ENCODE results near the gene NLGN1. TPM values are rescaled to one million over a fixed set of nuclear protein-coding genes. Genes with fewer than 3 reads are reported as not detected.
"Not testable (repeated sequence)": the region's sequence is repeated elsewhere in the genome, so short reads cannot be mapped to it uniquely, and the experiment has no call there.

The NLGN1 gene
- total RNA-seq, 1 experiment from 2014 or later: 3.2 TPM

GRCh38 chr3:174204765-174205164, 807.2 kb downstream of the NLGN1 start:
- H3K36me3 ChIP-seq: no peaks in the 10 kb centered on the region
- no peak for DNase-seq (ENCODE audit: low read depth in 1 of 2, low spot score in 2 of 2)
- no peaks in the 10 kb centered on the region for H3K27me3 ChIP-seq (replicated peaks)
- H3K4me3 ChIP-seq: no peak overlapping the region
- no peaks in the 10 kb centered on the region for H3K4me1 ChIP-seq (replicated peaks)
- H3K27ac ChIP-seq: no peak overlapping the region
- no peaks in the 10 kb centered on the region for H3K9me3 ChIP-seq (replicated peaks)

- Histone ChIP-seq H3K27me3 (replicated peaks) (no peaks in the 10 kb centered on the region), H3K4me1 (replicated peaks) (no peaks in the 10 kb centered on the region), H3K36me3 (no peaks in the 10 kb centered on the region), H3K9me3 (replicated peaks) (no peaks in the 10 kb centered on the region), H3K27ac (no peak overlapping the region), H3K4me3 (no peak overlapping the region)
- DNase-seq (ENCODE audit: low read depth in 1 of 2, low spot score in 2 of 2): no peak
Observed at GRCh38 chr3:174206607-174207192, 809.2 kb downstream of the NLGN1 start.

- DNase-seq (ENCODE audit: low read depth in 1 of 2, low spot score in 2 of 2): no peak
- Histone ChIP-seq H3K9me3 (replicated peaks) (no peaks in the 10 kb centered on the region), H3K4me3 (no peak overlapping the region), H3K36me3 (no peaks in the 10 kb centered on the region), H3K4me1 (replicated peaks) (no peaks in the 10 kb centered on the region), H3K27ac (no peak overlapping the region), H3K27me3 (replicated peaks) (no peaks in the 10 kb centered on the region)
Observed at GRCh38 chr3:174208161-174208560, 810.6 kb downstream of the NLGN1 start.

GRCh38 chr3:174211896-174212295, 814.4 kb downstream of the NLGN1 start:
- not testable (repeated sequence) for H3K4me3 ChIP-seq; H3K27me3 ChIP-seq (replicated peaks); DNase-seq (ENCODE audit: low read depth in 1 of 2, low spot score in 2 of 2); H3K9me3 ChIP-seq (replicated peaks); H3K36me3 ChIP-seq; H3K4me1 ChIP-seq (replicated peaks); H3K27ac ChIP-seq

GRCh38 chr3:174215456-174215855, 817.9 kb downstream of the NLGN1 start:
- Histone ChIP-seq H3K9me3 (replicated peaks) (no peaks in the 10 kb centered on the region), H3K4me1 (replicated peaks) (no peaks in the 10 kb centered on the region), H3K4me3 (no peak overlapping the region), H3K27ac (no peak overlapping the region), H3K27me3 (replicated peaks) (no peaks in the 10 kb centered on the region), H3K36me3 (no peaks in the 10 kb centered on the region)
- DNase-seq (ENCODE audit: low read depth in 1 of 2, low spot score in 2 of 2): no peak

- DNase-seq (ENCODE audit: low read depth in 1 of 2, low spot score in 2 of 2): no peak
- Histone ChIP-seq H3K27me3 (replicated peaks) (no peaks in the 10 kb centered on the region), H3K27ac (no peak overlapping the region), H3K4me1 (replicated peaks) (no peaks in the 10 kb centered on the region), H3K36me3 (no peaks in the 10 kb centered on the region), H3K9me3 (replicated peaks) (no peaks in the 10 kb centered on the region), H3K4me3 (no peak overlapping the region)
Observed at GRCh38 chr3:174216019-174216418, 818.5 kb downstream of the NLGN1 start.

- Histone ChIP-seq H3K4me3 (no peak overlapping the region), H3K36me3 (no peaks in the 10 kb centered on the region), H3K27ac (no peak overlapping the region), H3K27me3 (replicated peaks) (no peaks in the 10 kb centered on the region), H3K4me1 (replicated peaks) (no peaks in the 10 kb centered on the region), H3K9me3 (replicated peaks) (no peaks in the 10 kb centered on the region)
- no peak for DNase-seq (ENCODE audit: low read depth in 1 of 2, low spot score in 2 of 2)
Observed at GRCh38 chr3:174216946-174217718, 819.6 kb downstream of the NLGN1 start.

GRCh38 chr3:174218016-174218415, 820.5 kb downstream of the NLGN1 start:
- DNase-seq (ENCODE audit: low read depth in 1 of 2, low spot score in 2 of 2): no peak
- no peaks in the 10 kb centered on the region for H3K4me1 ChIP-seq (replicated peaks)
- H3K9me3 ChIP-seq (replicated peaks): no peaks in the 10 kb centered on the region
- H3K4me3 ChIP-seq: no peak overlapping the region
- H3K27me3 ChIP-seq (replicated peaks): no peaks in the 10 kb centered on the region
- H3K36me3 ChIP-seq: no peaks in the 10 kb centered on the region
- no peak overlapping the region for H3K27ac ChIP-seq

- Histone ChIP-seq H3K9me3 (replicated peaks) (no peaks in the 10 kb centered on the region), H3K27ac (no peak overlapping the region), H3K27me3 (replicated peaks) (no peaks in the 10 kb centered on the region), H3K36me3 (no peaks in the 10 kb centered on the region), H3K4me1 (replicated peaks) (no peaks in the 10 kb centered on the region), H3K4me3 (no peak overlapping the region)
- DNase-seq (ENCODE audit: low read depth in 1 of 2, low spot score in 2 of 2): no peak
Observed at GRCh38 chr3:174219738-174220137, 822.2 kb downstream of the NLGN1 start.

GRCh38 chr3:174220775-174221554, 823.4 kb downstream of the NLGN1 start:
- Histone ChIP-seq H3K27me3 (replicated peaks) (no peaks in the 10 kb centered on the region), H3K4me1 (replicated peaks) (no peaks in the 10 kb centered on the region), H3K36me3 (no peaks in the 10 kb centered on the region), H3K4me3 (no peak overlapping the region), H3K27ac (no peak overlapping the region), H3K9me3 (replicated peaks) (no peaks in the 10 kb centered on the region)
- no peak for DNase-seq (ENCODE audit: low read depth in 1 of 2, low spot score in 2 of 2)

GRCh38 chr3:174223042-174223441, 825.5 kb downstream of the NLGN1 start:
- no peaks in the 10 kb centered on the region for H3K4me1 ChIP-seq (replicated peaks)
- H3K36me3 ChIP-seq: no peaks in the 10 kb centered on the region
- H3K27ac ChIP-seq: no peak overlapping the region
- no peak for DNase-seq (ENCODE audit: low read depth in 1 of 2, low spot score in 2 of 2)
- H3K4me3 ChIP-seq: no peak overlapping the region
- H3K27me3 ChIP-seq (replicated peaks): no peaks in the 10 kb centered on the region
- H3K9me3 ChIP-seq (replicated peaks): no peaks in the 10 kb centered on the region

- no peaks in the 10 kb centered on the region for H3K9me3 ChIP-seq (replicated peaks)
- H3K4me1 ChIP-seq (replicated peaks): no peaks in the 10 kb centered on the region
- H3K36me3 ChIP-seq: no peaks in the 10 kb centered on the region
- H3K4me3 ChIP-seq: no peak overlapping the region
- no peaks in the 10 kb centered on the region for H3K27me3 ChIP-seq (replicated peaks)
- no peak overlapping the region for H3K27ac ChIP-seq
- no peak for DNase-seq (ENCODE audit: low read depth in 1 of 2, low spot score in 2 of 2)
Observed at GRCh38 chr3:174223626-174224025, 826.1 kb downstream of the NLGN1 start.

GRCh38 chr3:174229916-174230315, 832.4 kb downstream of the NLGN1 start:
- no peak for DNase-seq (ENCODE audit: low read depth in 1 of 2, low spot score in 2 of 2)
- no peaks in the 10 kb centered on the region for H3K4me1 ChIP-seq (replicated peaks)
- no peak overlapping the region for H3K27ac ChIP-seq
- no peak overlapping the region for H3K4me3 ChIP-seq
- no peaks in the 10 kb centered on the region for H3K9me3 ChIP-seq (replicated peaks)
- no peaks in the 10 kb centered on the region for H3K27me3 ChIP-seq (replicated peaks)
- no peaks in the 10 kb centered on the region for H3K36me3 ChIP-seq

GRCh38 chr3:174232028-174232657, 834.6 kb downstream of the NLGN1 start:
- not testable (repeated sequence) for H3K36me3 ChIP-seq; DNase-seq (ENCODE audit: low read depth in 1 of 2, low spot score in 2 of 2); H3K4me1 ChIP-seq (replicated peaks); H3K27ac ChIP-seq; H3K27me3 ChIP-seq (replicated peaks); H3K9me3 ChIP-seq (replicated peaks); H3K4me3 ChIP-seq

Measured in SJSA1 (cell line).